SK-N-SH (cell line): ENCODE measurements around the gene SPSB4. TPM values are rescaled to one million over a fixed set of nuclear protein-coding genes. Genes with fewer than 3 reads are reported as not detected.

ENCODE experiments used
- CTCF ChIA-PET: fragments of 300-600, 350-600 bp; formaldehyde crosslinking; extraction: SDS; loops from one replicate; lab custom pipeline; 2021; lab: Yijun Ruan, JAX
- POLR2A ChIA-PET: fragments of 350-600 bp; sonication (Branson Sonifier 250); formaldehyde crosslinking; extraction: SDS; loops from one replicate; lab custom pipeline; 2020; ENCODE audit warnings: antibody characterized with exemption, inconsistent platforms; lab: Yijun Ruan, JAX
- DNase-seq: peaks from one replicate; pipeline ENCODE4 v3.0.0; 2012
- H2AFZ ChIP-seq: fragments of 200-600 bp; sonication (generic); 2 replicates; pipeline ENCODE4 v1.8.1; 2016; ENCODE audit warnings: antibody characterized with exemption, mild to moderate bottlenecking, low read depth
- H3F3A ChIP-seq: fragments of 200-600 bp; sonication (generic); replicated peaks from 2 replicates; pipeline ENCODE3; 2016; ENCODE audit warnings: antibody characterized with exemption, mild to moderate bottlenecking; ENCODE audit not compliant: insufficient read depth
- H3K27ac ChIP-seq, 2 experiments: fragments of 200-500 bp in 1 of 2; fragments of 200-600 bp in 1 of 2; sonication (Bioruptor generic) in 1 of 2; sonication (generic), shearing (Covaris generic) in 1 of 2; 2 replicates each; pipeline versions ENCODE4 v1.5.1 to v1.6.1; 2014 to 2016; ENCODE audit warnings: low read depth in 2 of 2, inconsistent platforms in 1 of 2, low read length in 1 of 2, mild to moderate bottlenecking in 1 of 2, mixed read lengths in 1 of 2
- H3K27me3 ChIP-seq: fragments of 200-600 bp; sonication (generic), shearing (Covaris generic); 2 replicates; pipeline ENCODE4 v1.6.1; 2016; ENCODE audit warnings: mixed run types; ENCODE audit not compliant: insufficient read depth
- H3K36me3 ChIP-seq, 2 experiments: fragments of 200-500 bp in 1 of 2; fragments of 200-600 bp in 1 of 2; sonication (Bioruptor generic) in 1 of 2; sonication (generic) in 1 of 2; replicated peaks in 1 of 2; 2 replicates each; pipeline versions ENCODE3 to v1.5.1; 2014 to 2016; ENCODE audit warnings: low read length in 1 of 2, mild to moderate bottlenecking in 1 of 2; ENCODE audit not compliant: insufficient read depth in 2 of 2, control insufficient read depth in 1 of 2
- H3K4me1 ChIP-seq, 2 experiments: fragments of 200-500 bp in 1 of 2; fragments of 200-600 bp in 1 of 2; sonication (Bioruptor generic) in 1 of 2; sonication (generic), shearing (Covaris generic) in 1 of 2; 2 replicates each; pipeline versions ENCODE4 v1.5.1 to v1.6.1; 2014 to 2016; ENCODE audit warnings: low read depth in 1 of 2, low read length in 1 of 2, mixed run types in 1 of 2; ENCODE audit not compliant: insufficient read depth in 2 of 2, control insufficient read depth in 1 of 2
- H3K4me2 ChIP-seq: fragments of 200-600 bp; sonication (generic), shearing (Covaris generic); 2 replicates; pipeline ENCODE4 v1.6.1; 2017; ENCODE audit warnings: mixed run types
- H3K4me3 ChIP-seq, 2 experiments: fragments of 200-500 bp in 1 of 2; fragments of 200-600 bp in 1 of 2; sonication (Bioruptor generic) in 1 of 2; sonication (generic), shearing (Covaris generic) in 1 of 2; 2 replicates each; pipeline versions ENCODE4 v1.5.1 to v1.8.1; 2014 to 2016; ENCODE audit warnings: low read depth in 2 of 2, inconsistent platforms in 1 of 2, low read length in 1 of 2, mild to moderate bottlenecking in 1 of 2, mixed read lengths in 1 of 2, moderate library complexity in 1 of 2
- H3K79me2 ChIP-seq: fragments of 200-600 bp; sonication (generic); 2 replicates; pipeline ENCODE4 v1.8.1; 2017; ENCODE audit warnings: mild to moderate bottlenecking; ENCODE audit not compliant: insufficient read depth
- H3K9ac ChIP-seq: fragments of 200-600 bp; sonication (generic); 2 replicates; pipeline ENCODE4 v1.6.1; 2017; ENCODE audit warnings: mixed run types
- H3K9me2 ChIP-seq: fragments of 200-600 bp; sonication (generic); 2 replicates; pipeline ENCODE4 v1.6.1; 2017; ENCODE audit warnings: mixed run types
- H3K9me3 ChIP-seq: fragments of 200-600 bp; sonication (generic); 2 replicates; pipeline ENCODE4 v1.6.1; 2017; ENCODE audit warnings: mixed run types, mild to moderate bottlenecking, moderate library complexity
- H4K20me1 ChIP-seq: fragments of 200-600 bp; sonication (generic); 2 replicates; pipeline ENCODE4 v1.6.1; 2017; ENCODE audit warnings: mild to moderate bottlenecking, mixed run types; ENCODE audit not compliant: insufficient read depth
- CHD2 ChIP-seq: fragments of 150-350 bp; IDR thresholded peaks from 2 replicates; pipeline ENCODE4 v1.6.1; 2018; ENCODE audit warnings: low read length; ENCODE audit not compliant: partially characterized antibody
- EP300 ChIP-seq, 2 experiments: IDR thresholded peaks; 2 replicates each; pipeline versions ENCODE4 v1.4.0 to v1.6.1; 2012; ENCODE audit warnings: borderline replicate concordance in 1 of 2, low read depth in 1 of 2, low read length in 1 of 2
- EZH2phosphoT487 ChIP-seq: fragments of 200-600 bp; sonication (generic); IDR thresholded peaks from 2 replicates; pipeline ENCODE4 v1.6.1; 2017; ENCODE audit warnings: low read depth, mixed run types, mild to moderate bottlenecking, antibody characterized with exemption, moderate library complexity, borderline replicate concordance
- FOSL2 ChIP-seq: IDR thresholded peaks from 2 replicates; pipeline ENCODE4 v1.4.0; 2012; ENCODE audit warnings: low read depth, mild to moderate bottlenecking, moderate library complexity, borderline replicate concordance
- FOXM1 ChIP-seq: IDR thresholded peaks from 2 replicates; pipeline ENCODE4 v1.4.0; 2012; ENCODE audit warnings: low read depth, mild to moderate bottlenecking
- JUND ChIP-seq: IDR thresholded peaks from 2 replicates; pipeline ENCODE4 v1.4.0; 2012
- MEF2A ChIP-seq: IDR thresholded peaks from 2 replicates; pipeline ENCODE4 v1.4.0; 2012; ENCODE audit warnings: low read depth, borderline replicate concordance
- MXI1 ChIP-seq: IDR thresholded peaks from 2 replicates; pipeline ENCODE4 v1.6.1; 2012; ENCODE audit warnings: mild to moderate bottlenecking, low read depth, low read length, improper control_type of control experiment
- NFIC ChIP-seq: IDR thresholded peaks from 2 replicates; pipeline ENCODE4 v1.4.0; 2012; ENCODE audit warnings: borderline replicate concordance
- NRF1 ChIP-seq: IDR thresholded peaks from 2 replicates; pipeline ENCODE4 v1.6.1; 2012; ENCODE audit warnings: low read depth, mild to moderate bottlenecking, low read length
- POLR2AphosphoS5 ChIP-seq: IDR thresholded peaks from 2 replicates; pipeline ENCODE4 v1.6.1; 2012; ENCODE audit warnings: low read depth, low read length
- RCOR1 ChIP-seq: fragments of 150-350 bp; IDR thresholded peaks from 2 replicates; pipeline ENCODE4 v1.6.1; 2017; ENCODE audit warnings: antibody characterized with exemption, low read length
- RXRA ChIP-seq: IDR thresholded peaks from 2 replicates; pipeline ENCODE4 v1.4.0; 2012; ENCODE audit warnings: low read depth, mild to moderate bottlenecking, borderline replicate concordance
- SIN3A ChIP-seq: IDR thresholded peaks from 2 replicates; pipeline ENCODE4 v1.6.1; 2012; ENCODE audit warnings: low read depth, mild to moderate bottlenecking, low read length, moderate library complexity, borderline replicate concordance
- SMC3 ChIP-seq: IDR thresholded peaks from 2 replicates; pipeline ENCODE4 v1.6.1; 2012; ENCODE audit warnings: low read depth, low read length, improper control_type of control experiment
- TAF1 ChIP-seq: IDR thresholded peaks from 2 replicates; pipeline ENCODE4 v1.6.1; 2012; ENCODE audit warnings: low read depth, mild to moderate bottlenecking, low read length, moderate library complexity, borderline replicate concordance
- WGBS: methylation state at CpG from one replicate; pipeline ENCODE4 v1.1.6; 2017; ENCODE audit warnings: low lambda C conversion rate; 5-methylcytosine and 5-hydroxymethylcytosine counted together
- polyA plus RNA-seq, 3 experiments: library from polyadenylated mRNA; depleted of rRNA; stranded (reverse); fragments of >200 nt; gene quantifications; 2 replicates each; pipeline ENCODE4 v1.2.3, GENCODE V29; 2012
- TF ChIP-seq, protein P1 (sequence below): IDR thresholded peaks from 2 replicates; pipeline ENCODE4; 2012
- TF ChIP-seq, protein P2 (sequence below): IDR thresholded peaks from 2 replicates; pipeline ENCODE4 v1.4.0; 2012; ENCODE audit warnings: low read depth
- TF ChIP-seq, protein P3 (sequence below): fragments of 200-600 bp; sonication (generic); IDR thresholded peaks from 2 replicates; pipeline ENCODE4 v1.6.1; 2017; ENCODE audit warnings: antibody characterized with exemption, mild to moderate bottlenecking, moderate library complexity
- TF ChIP-seq, protein P4 (sequence below): IDR thresholded peaks from 2 replicates; pipeline ENCODE4 v1.4.0; 2012; ENCODE audit warnings: low read depth, borderline replicate concordance
- TF ChIP-seq, protein P5 (sequence below): fragments of 150-350 bp; IDR thresholded peaks from 2 replicates; pipeline ENCODE4 v1.6.1; 2017; ENCODE audit warnings: antibody characterized with exemption, low read length, low read depth, borderline replicate concordance

SPSB4 gene
- polyA plus RNA-seq, 1 of the 3 experiments (the other 2 are of a cell fraction): 0.10 TPM

DNA sequence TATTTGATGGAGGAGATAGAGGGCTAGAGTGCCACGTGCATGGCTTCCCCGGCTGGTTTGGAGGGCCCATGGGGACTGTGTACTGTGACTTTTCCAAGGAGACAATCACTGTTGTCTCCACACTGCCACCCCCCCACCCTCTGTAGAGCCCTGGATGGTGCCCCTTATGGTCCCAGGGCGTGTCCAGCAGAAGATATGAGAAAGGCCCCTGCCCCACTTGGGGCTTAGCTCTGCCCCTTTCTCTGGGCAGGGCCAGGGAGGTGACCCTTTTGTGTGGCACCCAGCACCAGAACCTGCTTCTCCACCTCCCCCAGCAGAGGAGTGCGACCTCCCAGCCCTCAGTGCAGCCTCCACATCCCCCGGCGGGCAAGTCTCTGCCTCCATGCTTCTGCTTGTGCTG is 32.1 kb downstream of the SPSB4 start (continued):
- TF ChIP-seq, protein P1, sequence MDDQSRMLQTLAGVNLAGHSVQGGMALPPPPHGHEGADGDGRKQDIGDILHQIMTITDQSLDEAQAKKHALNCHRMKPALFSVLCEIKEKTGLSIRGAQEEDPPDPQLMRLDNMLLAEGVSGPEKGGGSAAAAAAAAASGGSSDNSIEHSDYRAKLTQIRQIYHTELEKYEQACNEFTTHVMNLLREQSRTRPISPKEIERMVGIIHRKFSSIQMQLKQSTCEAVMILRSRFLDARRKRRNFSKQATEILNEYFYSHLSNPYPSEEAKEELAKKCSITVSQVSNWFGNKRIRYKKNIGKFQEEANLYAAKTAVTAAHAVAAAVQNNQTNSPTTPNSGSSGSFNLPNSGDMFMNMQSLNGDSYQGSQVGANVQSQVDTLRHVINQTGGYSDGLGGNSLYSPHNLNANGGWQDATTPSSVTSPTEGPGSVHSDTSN: no peak
- TF ChIP-seq SMC3 (no peak), JUND (no peak), MEF2A (no peak), NFIC (no peak)
- TF ChIP-seq, protein P2, sequence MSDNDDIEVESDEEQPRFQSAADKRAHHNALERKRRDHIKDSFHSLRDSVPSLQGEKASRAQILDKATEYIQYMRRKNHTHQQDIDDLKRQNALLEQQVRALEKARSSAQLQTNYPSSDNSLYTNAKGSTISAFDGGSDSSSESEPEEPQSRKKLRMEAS: no peak
- TF ChIP-seq, protein P3, sequence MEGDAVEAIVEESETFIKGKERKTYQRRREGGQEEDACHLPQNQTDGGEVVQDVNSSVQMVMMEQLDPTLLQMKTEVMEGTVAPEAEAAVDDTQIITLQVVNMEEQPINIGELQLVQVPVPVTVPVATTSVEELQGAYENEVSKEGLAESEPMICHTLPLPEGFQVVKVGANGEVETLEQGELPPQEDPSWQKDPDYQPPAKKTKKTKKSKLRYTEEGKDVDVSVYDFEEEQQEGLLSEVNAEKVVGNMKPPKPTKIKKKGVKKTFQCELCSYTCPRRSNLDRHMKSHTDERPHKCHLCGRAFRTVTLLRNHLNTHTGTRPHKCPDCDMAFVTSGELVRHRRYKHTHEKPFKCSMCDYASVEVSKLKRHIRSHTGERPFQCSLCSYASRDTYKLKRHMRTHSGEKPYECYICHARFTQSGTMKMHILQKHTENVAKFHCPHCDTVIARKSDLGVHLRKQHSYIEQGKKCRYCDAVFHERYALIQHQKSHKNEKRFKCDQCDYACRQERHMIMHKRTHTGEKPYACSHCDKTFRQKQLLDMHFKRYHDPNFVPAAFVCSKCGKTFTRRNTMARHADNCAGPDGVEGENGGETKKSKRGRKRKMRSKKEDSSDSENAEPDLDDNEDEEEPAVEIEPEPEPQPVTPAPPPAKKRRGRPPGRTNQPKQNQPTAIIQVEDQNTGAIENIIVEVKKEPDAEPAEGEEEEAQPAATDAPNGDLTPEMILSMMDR: no peak

DNA sequence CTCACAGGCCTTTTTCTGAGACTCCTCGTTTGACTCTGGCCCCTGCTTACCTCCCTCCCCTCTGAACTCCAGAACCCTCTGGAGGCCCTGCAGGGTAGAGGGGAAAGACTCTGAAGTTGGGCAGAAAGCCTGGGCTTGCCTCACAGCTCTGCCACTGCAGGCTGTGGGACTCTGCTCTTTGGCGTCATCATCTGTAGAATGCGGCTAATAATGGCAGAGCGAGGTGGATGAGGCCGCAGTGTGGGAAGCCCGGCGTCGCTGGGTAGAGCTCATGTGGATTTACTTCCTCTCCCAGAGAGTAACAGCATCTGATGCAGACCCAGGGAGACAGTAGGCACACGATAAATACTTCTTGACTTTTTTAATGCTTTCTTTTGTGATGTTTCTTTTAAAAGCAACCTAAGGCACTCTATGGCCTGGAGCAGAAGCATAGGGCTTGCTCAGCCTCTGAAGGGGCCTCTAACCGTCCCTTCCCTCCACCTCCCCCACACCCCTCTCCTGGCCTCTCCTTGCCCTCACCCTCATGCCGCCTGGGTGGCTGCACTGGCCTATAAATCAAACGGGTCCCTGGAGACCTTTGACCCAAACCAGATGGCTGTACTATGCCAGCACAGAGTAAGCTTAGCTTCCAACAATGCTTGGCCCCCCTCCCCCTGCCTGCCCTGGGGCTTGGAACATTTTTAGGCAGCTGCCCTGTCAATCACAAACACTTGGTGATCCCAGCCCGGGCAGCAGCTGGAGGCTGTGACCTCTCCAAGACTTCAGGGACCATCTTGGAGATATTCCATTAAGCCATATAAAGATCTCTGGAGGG is 32.9 kb downstream of the SPSB4 start:
- Histone ChIP-seq H3F3A (no peaks in the 10 kb centered on the region), H3K9me2 (no peaks in the 10 kb centered on the region), H4K20me1 (no peaks in the 10 kb centered on the region), H3K36me3 (no peaks in the 10 kb centered on the region), H3K9ac (no peak overlapping the region), H3K27ac (no peak overlapping the region; a peak in 1 of 4 replicates), H2AFZ (no peak overlapping the region), H3K4me1 (peaks cover 0 to 47% of the 10 kb centered on the region in 2 experiments; a peak in 1 of 4 replicates), H3K9me3 (no peaks in the 10 kb centered on the region), H3K27me3 (no peaks in the 10 kb centered on the region), H3K4me2 (no peak overlapping the region), H3K79me2 (no peaks in the 10 kb centered on the region), H3K4me3 (no peak overlapping the region)
- POLR2A ChIA-PET: no interaction called here
- WGBS: 35% methylated on average over 7 of the region's 13 CpGs
- DNase-seq: peak; percentile 51
- CTCF ChIA-PET: interaction anchor here (0.9 to 3.4 kb wide), 5 partner anchors 10 to 85 kb away, joined by 3 to 14 read pairs (median 5); partner anchors contain the start of gene SPSB4
- TF ChIP-seq, protein P4, sequence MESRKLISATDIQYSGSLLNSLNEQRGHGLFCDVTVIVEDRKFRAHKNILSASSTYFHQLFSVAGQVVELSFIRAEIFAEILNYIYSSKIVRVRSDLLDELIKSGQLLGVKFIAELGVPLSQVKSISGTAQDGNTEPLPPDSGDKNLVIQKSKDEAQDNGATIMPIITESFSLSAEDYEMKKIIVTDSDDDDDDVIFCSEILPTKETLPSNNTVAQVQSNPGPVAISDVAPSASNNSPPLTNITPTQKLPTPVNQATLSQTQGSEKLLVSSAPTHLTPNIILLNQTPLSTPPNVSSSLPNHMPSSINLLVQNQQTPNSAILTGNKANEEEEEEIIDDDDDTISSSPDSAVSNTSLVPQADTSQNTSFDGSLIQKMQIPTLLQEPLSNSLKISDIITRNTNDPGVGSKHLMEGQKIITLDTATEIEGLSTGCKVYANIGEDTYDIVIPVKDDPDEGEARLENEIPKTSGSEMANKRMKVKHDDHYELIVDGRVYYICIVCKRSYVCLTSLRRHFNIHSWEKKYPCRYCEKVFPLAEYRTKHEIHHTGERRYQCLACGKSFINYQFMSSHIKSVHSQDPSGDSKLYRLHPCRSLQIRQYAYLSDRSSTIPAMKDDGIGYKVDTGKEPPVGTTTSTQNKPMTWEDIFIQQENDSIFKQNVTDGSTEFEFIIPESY: no peak
- no peak for TF ChIP-seq MXI1
- TF ChIP-seq FOXM1: no peak
- TF ChIP-seq POLR2AphosphoS5: no peak
- no peak for TF ChIP-seq SIN3A
- no peak for TF ChIP-seq TAF1
- no peak for TF ChIP-seq CHD2
- no peak for TF ChIP-seq RCOR1
- TF ChIP-seq NFIC: no peak
- TF ChIP-seq MEF2A: no peak
- TF ChIP-seq, protein P5, sequence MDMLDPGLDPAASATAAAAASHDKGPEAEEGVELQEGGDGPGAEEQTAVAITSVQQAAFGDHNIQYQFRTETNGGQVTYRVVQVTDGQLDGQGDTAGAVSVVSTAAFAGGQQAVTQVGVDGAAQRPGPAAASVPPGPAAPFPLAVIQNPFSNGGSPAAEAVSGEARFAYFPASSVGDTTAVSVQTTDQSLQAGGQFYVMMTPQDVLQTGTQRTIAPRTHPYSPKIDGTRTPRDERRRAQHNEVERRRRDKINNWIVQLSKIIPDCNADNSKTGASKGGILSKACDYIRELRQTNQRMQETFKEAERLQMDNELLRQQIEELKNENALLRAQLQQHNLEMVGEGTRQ: no peak
- TF ChIP-seq EP300 (IDR thresholded peaks at IDR 0.05; ENCODE audit: borderline replicate concordance in 1 of 2, low read depth in 1 of 2, low read length in 1 of 2): no peak; a peak in 1 of 4 replicates
- TF ChIP-seq FOSL2: no peak
- TF ChIP-seq, protein P2: no peak
- TF ChIP-seq NRF1: no peak
- TF ChIP-seq JUND: no peak
- TF ChIP-seq EZH2phosphoT487: no peak
- no peak for TF ChIP-seq RXRA
